Measurements from ENCODE around the gene RFX3.

The RFX3 gene

GRCh38 chr9:3434594-3434993, 91.2 kb downstream of the RFX3 start:
- no peak for DNase-seq (ENCODE audit: low read depth, low spot score)

- DNase-seq (ENCODE audit: low read depth, low spot score): no peak
These were observed 92.0 kb downstream of the RFX3 start for GRCh38 chr9:3433754-3434153.

- DNase-seq (ENCODE audit: low read depth, low spot score): no peak
These were observed 92.7 kb downstream of the RFX3 start for GRCh38 chr9:3433066-3433465.

- no peak for DNase-seq (ENCODE audit: low read depth, low spot score)
These were observed 93.9 kb downstream of the RFX3 start for GRCh38 chr9:3431890-3432289.

GRCh38 chr9:3419893-3420292, 105.9 kb downstream of the RFX3 start:
- no peak for DNase-seq (ENCODE audit: low read depth, low spot score)

- DNase-seq (ENCODE audit: low read depth, low spot score): no peak
These were observed 109.9 kb downstream of the RFX3 start for GRCh38 chr9:3415906-3416305.

GRCh38 chr9:3413984-3414383, 111.8 kb downstream of the RFX3 start:
- no peak for DNase-seq (ENCODE audit: low read depth, low spot score)

- no peak for DNase-seq (ENCODE audit: low read depth, low spot score)
These were observed 115.3 kb downstream of the RFX3 start for GRCh38 chr9:3410461-3410860.

- no peak for DNase-seq (ENCODE audit: low read depth, low spot score)
These were observed 116.3 kb downstream of the RFX3 start for GRCh38 chr9:3409453-3409852.

GRCh38 chr9:3403315-3403714, 122.5 kb downstream of the RFX3 start:
- no peak for DNase-seq (ENCODE audit: low read depth, low spot score)

GRCh38 chr9:3401221-3401954, 124.4 kb downstream of the RFX3 start:
- DNase-seq (ENCODE audit: low read depth, low spot score): no peak

GRCh38 chr9:3398232-3398648, 127.6 kb downstream of the RFX3 start:
- no peak for DNase-seq (ENCODE audit: low read depth, low spot score)

GRCh38 chr9:3397766-3398165, 128.0 kb downstream of the RFX3 start:
- DNase-seq (ENCODE audit: low read depth, low spot score): no peak

- DNase-seq (ENCODE audit: low read depth, low spot score): no peak
These were observed 134.4 kb downstream of the RFX3 start for GRCh38 chr9:3391414-3391813.

GRCh38 chr9:3386753-3387152, 139.0 kb downstream of the RFX3 start:
- no peak for DNase-seq (ENCODE audit: low read depth, low spot score)

GRCh38 chr9:3385871-3386270, 139.9 kb downstream of the RFX3 start:
- no peak for DNase-seq (ENCODE audit: low read depth, low spot score)

GRCh38 chr9:3371842-3372241, 154.0 kb downstream of the RFX3 start:
- DNase-seq (ENCODE audit: low read depth, low spot score): no peak

- DNase-seq (ENCODE audit: low read depth, low spot score): no peak
These were observed 155.1 kb downstream of the RFX3 start for GRCh38 chr9:3370715-3371114.

GRCh38 chr9:3367185-3367584, 158.6 kb downstream of the RFX3 start:
- DNase-seq (ENCODE audit: low read depth, low spot score): no peak

- DNase-seq (ENCODE audit: low read depth, low spot score): no peak
These were observed 164.0 kb downstream of the RFX3 start for GRCh38 chr9:3361689-3362392.

GRCh38 chr9:3361116-3361515, 164.7 kb downstream of the RFX3 start:
- no peak for DNase-seq (ENCODE audit: low read depth, low spot score)

GRCh38 chr9:3360245-3360644, 165.6 kb downstream of the RFX3 start:
- no peak for DNase-seq (ENCODE audit: low read depth, low spot score)

GRCh38 chr9:3359778-3360177, 166.0 kb downstream of the RFX3 start:
- DNase-seq (ENCODE audit: low read depth, low spot score): no peak
